SK-N-SH (cell line): ENCODE measurements around the gene TNIP3.

ENCODE experiments used
- CHD2 ChIP-seq: fragments of 150-350 bp; IDR thresholded peaks from 2 replicates; pipeline ENCODE4 v1.6.1; 2018; ENCODE audit warnings: low read length; ENCODE audit not compliant: partially characterized antibody
- EP300 ChIP-seq, 2 experiments: IDR thresholded peaks; 2 replicates each; pipeline versions ENCODE4 v1.4.0 to v1.6.1; 2012; ENCODE audit warnings: borderline replicate concordance in 1 of 2, low read depth in 1 of 2, low read length in 1 of 2
- EZH2phosphoT487 ChIP-seq: fragments of 200-600 bp; sonication (generic); IDR thresholded peaks from 2 replicates; pipeline ENCODE4 v1.6.1; 2017; ENCODE audit warnings: low read depth, mixed run types, mild to moderate bottlenecking, antibody characterized with exemption, moderate library complexity, borderline replicate concordance
- FOXJ3 ChIP-seq: sonication (generic); formaldehyde crosslinking; IDR thresholded peaks from 2 replicates; pipeline ENCODE4 v1.5.1; 2020; ENCODE audit warnings: mild to moderate bottlenecking, missing genetic modification reagents
- FOXM1 ChIP-seq: IDR thresholded peaks from 2 replicates; pipeline ENCODE4 v1.4.0; 2012; ENCODE audit warnings: low read depth, mild to moderate bottlenecking
- IRF3 ChIP-seq: fragments of 150-350 bp; IDR thresholded peaks from 2 replicates; pipeline ENCODE4 v1.6.1; 2016; ENCODE audit warnings: mild to moderate bottlenecking, low read depth, low read length
- JUND ChIP-seq: IDR thresholded peaks from 2 replicates; pipeline ENCODE4 v1.4.0; 2012
- MXI1 ChIP-seq: IDR thresholded peaks from 2 replicates; pipeline ENCODE4 v1.6.1; 2012; ENCODE audit warnings: mild to moderate bottlenecking, low read depth, low read length, improper control_type of control experiment
- NFIC ChIP-seq: IDR thresholded peaks from 2 replicates; pipeline ENCODE4 v1.4.0; 2012; ENCODE audit warnings: borderline replicate concordance
- POLR2AphosphoS5 ChIP-seq: IDR thresholded peaks from 2 replicates; pipeline ENCODE4 v1.6.1; 2012; ENCODE audit warnings: low read depth, low read length
- SMC3 ChIP-seq: IDR thresholded peaks from 2 replicates; pipeline ENCODE4 v1.6.1; 2012; ENCODE audit warnings: low read depth, low read length, improper control_type of control experiment
- YY1 ChIP-seq: IDR thresholded peaks from 2 replicates; pipeline ENCODE4 v1.4.0; 2012; ENCODE audit warnings: low read depth, mild to moderate bottlenecking
- ZBTB33 ChIP-seq: IDR thresholded peaks from 2 replicates; pipeline ENCODE4 v1.4.0; 2012; ENCODE audit warnings: low read depth, borderline replicate concordance
- TF ChIP-seq, protein P1 (sequence below): fragments of 200-600 bp; sonication (generic); IDR thresholded peaks from 2 replicates; pipeline ENCODE4 v1.6.1; 2017; ENCODE audit warnings: antibody characterized with exemption, mild to moderate bottlenecking, moderate library complexity

DNA sequence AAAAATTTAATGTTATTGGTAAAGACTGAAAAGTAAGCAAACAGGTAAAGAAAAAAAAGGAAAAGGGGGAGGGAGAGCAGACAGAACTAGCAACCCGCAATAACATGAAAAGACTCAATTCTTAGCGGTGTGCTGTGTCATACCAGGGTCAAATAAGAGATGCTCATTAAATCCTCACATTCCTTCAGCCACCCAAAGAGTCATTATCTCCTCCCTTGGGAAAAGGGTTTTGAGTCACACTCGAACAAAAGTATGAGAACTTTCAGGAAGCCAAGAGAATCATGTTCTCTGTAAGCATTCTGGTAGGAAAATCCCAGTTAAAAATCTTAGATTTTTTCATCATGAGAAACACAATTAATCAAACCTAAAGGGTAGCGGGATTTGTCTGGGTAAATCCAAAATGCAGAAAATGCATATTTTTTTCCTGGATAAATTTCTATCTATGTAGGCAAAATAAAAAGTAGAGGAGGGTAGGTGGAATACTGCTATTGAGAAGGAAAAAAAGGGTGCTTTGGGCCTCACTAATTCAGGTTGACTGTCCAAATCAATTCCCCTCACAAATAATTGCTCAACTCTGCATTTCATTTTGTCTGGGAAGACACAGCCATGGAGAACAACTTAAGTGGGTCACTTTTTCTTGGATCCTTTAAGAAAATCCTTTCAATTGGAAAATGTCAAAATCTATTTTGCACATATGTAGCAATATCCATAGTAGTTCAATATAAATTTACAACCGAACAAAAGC is 23.2 kb downstream of the TNIP3 start:
- TF ChIP-seq FOXJ3 (CRISPR knock-in tag) (no peak), JUND (no peak), ZBTB33 (no peak), POLR2AphosphoS5 (no peak), CHD2 (no peak), SMC3 (no peak), MXI1 (no peak), EZH2phosphoT487 (no peak), EP300 (IDR thresholded peaks at IDR 0.05; ENCODE audit: borderline replicate concordance in 1 of 2, low read depth in 1 of 2, low read length in 1 of 2) (no peak), IRF3 (no peak), YY1 (no peak), FOXM1 (no peak), NFIC (no peak)
- TF ChIP-seq, protein P1, sequence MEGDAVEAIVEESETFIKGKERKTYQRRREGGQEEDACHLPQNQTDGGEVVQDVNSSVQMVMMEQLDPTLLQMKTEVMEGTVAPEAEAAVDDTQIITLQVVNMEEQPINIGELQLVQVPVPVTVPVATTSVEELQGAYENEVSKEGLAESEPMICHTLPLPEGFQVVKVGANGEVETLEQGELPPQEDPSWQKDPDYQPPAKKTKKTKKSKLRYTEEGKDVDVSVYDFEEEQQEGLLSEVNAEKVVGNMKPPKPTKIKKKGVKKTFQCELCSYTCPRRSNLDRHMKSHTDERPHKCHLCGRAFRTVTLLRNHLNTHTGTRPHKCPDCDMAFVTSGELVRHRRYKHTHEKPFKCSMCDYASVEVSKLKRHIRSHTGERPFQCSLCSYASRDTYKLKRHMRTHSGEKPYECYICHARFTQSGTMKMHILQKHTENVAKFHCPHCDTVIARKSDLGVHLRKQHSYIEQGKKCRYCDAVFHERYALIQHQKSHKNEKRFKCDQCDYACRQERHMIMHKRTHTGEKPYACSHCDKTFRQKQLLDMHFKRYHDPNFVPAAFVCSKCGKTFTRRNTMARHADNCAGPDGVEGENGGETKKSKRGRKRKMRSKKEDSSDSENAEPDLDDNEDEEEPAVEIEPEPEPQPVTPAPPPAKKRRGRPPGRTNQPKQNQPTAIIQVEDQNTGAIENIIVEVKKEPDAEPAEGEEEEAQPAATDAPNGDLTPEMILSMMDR = no peak
